Measurements from ENCODE around the gene KLC4.
"Not testable (repeated sequence)": the region's sequence is repeated elsewhere in the genome, so short reads cannot be mapped to it uniquely, and the experiment has no call there.

The KLC4 gene

DNA sequence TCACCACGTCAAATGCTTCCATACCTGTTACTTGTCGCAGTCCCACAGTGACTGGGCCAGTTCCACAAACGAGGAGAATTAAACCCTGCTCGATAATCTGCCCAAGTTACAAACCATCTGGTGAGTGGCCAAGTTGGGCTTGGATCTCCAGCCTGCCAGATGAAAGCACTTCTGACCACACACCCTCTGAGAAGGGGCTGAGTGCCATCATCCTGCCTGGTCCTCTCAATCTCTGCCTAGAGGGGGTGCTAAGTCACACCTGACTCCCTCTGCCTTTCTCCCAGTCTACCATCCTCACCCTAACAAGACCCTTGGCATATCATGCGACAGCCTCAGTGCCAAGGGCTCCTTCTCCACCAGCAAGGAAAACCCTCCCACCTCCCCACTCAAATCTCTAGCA lies 22.2 kb upstream of the KLC4 start:
- no peak for DNase-seq

DNA sequence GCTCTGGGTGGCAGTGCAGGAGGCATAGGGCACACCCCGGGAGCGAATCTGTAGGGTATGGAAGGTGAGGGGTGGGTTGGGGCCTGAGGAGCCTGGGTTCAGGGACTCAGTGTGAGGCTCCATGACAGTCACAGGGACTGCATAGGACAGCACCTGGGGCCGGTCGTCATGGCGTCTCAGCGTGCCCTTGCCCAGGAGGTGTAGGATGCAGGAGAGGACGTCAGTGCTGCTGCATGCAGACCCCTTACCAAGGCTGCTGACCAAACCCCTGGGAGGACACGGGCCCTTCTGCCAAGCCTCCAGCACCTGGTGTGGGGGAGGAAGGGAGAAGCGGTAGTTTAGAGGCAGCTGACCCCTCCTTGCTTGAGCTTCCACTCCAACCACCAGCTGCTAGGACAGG lies 21.7 kb upstream of the KLC4 start:
- DNase-seq: no peak

DNA sequence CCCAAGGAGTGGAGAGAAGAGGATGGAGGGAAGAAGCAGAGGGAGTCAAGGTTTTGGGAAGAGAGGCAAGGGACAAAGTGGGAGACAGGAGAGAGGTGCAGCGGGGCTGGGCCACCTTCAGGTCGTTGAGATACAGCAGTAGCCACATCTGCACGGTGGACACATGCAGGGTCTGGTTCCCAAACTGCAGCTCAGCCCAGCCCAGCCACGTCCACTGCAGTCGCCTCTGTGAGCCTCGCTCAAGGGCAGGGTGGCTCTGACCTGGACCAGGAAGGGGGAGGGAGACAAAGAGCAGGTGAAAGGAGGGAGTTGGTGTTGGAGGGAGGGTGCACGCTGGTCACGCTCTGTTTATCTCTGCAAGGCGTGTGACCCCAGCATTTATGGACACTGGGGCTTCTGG lies 20.7 kb upstream of the KLC4 start:
- DNase-seq: no peak

DNA sequence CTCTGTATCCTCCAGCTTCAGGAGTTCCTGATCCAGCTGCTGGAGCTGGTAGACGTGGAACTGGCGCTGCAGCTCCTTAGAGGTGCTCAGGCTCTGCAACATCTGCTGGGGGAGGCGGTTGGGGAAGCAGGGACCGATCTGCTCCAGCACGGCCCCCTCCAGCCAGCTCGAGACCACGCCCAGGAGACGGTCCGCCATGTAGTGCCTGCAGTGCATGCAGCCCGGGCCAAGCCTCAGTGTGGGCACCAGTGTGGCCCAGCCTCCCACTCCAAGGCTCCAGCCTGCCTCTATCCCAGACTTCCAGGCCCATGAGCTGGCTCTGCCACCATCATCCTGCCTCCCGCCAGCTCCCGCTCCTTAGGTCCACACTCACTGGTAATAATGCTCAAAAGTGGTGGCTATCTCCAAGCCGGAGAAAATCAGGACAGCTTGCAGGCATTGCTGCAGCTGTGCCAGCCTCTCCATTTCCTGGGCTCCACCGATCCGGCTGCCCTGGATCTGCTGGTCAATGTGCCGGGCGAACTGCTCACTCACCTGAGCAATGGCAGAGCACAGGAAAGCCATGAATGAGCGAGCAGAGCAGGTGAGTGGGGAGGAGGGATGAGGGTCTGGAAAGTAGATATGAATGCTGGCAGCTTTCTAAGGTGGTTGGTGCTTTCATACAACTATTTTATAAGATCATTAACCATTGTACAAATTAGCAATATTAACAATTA lies 18.7 kb upstream of the KLC4 start:
- no peak for DNase-seq

DNA sequence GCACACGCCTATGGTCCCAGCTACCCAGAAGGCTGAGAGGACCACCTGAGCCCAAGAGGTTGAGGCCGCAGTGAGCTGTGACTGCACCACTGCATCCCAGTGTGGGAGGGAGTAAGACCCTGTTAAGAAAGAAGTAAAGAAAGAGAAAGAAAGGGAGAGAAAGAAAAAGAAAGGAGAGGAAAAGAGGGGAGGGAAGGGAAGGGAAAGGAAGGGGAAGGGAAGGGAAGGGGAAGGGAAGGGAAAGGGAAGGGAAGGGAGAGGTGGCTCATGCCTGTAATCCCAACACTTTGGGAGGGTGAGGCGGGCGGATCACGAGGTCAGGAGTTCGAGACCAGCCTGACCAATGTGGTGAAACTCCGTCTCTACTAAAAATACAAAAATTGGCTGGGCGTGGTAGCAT lies 18.0 kb upstream of the KLC4 start:
- DNase-seq: not testable (repeated sequence)

DNA sequence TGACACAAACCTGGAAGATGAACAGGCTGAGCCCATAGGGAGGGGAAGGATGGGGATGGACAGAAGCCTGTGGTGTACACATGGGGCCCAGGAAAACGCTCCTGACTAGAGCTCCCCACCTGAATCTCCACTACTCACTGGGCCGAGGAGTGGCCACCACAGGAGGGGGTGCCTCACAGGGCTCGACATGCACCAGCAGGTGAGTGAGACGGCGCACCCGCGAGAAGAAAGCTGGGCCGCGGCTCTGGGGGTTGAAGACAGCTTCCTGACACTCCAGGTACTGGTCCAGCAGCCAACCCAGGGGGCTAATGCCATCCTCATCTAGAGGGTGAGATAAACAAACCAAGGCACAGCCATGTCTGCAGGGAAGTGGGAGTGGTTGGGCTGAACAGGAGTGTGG lies 16.1 kb upstream of the KLC4 start:
- no peak for DNase-seq

DNA sequence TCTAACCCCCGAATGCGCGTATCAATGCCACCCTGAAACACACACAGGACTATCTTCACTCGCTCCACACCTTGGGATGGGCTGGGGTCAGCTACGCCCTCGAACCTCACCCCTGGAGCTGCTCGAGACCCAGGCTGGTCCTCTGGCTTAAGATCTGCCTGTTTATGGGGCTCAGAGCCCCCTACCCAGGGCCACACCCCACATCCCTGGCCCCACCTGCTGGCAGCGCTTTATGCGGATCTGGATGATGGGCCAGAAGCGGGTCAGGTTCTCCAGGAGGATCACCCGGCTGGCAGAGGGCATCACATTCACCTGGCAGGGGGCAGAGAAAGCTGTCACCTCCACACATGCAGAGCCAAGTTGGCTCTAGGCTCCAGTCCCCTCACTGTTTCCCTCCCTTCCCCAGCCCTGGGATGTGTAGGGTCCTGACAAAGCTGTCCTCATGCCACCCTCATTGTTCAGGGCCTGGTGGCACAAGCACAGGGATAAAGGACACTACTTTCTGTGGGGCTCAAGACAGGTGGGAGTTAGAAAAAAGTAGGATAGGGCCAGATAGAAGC lies 14.0 kb upstream of the KLC4 start:
- no peak for DNase-seq

DNA sequence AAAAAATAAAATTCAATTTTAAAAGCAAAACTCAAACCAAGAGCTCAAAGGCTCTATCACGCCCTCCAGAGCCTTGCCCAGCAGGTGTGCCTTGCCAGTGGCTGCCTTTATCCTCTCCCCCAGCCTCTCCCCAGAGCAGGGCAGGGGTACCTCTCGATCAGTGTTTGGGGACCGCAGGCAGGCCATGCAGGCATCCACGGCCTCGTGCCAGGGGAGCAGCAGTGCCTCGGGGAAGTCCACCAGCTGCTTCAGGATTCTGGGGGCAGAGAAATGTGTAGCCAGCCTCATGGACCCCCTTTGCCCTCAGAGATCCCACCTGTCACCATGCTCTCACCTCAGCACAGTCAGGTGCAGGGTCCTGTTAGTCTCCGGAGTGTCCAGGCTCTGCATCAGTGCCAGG lies 11.4 kb upstream of the KLC4 start:
- no peak for DNase-seq

DNA sequence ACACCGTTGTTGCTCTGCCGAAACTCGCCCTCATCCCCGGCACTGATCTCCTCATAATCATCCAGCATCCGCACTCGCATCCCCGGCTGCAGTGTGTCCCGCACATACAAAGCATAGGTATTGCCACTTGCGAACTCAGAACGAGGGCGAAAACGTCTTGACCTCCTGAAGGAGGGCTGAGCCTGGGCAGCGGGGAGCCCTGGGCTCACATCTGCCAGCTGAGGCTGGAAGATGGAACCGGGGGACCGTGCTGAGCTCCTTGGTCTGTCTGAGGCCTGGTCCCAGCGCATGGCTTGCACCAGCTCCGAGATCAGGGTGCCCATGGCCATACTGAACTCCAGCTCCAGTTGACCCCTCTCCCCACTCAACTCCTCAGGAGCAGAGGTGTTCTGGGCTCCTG lies 8.4 kb upstream of the KLC4 start:
- DNase-seq: no peak

DNA sequence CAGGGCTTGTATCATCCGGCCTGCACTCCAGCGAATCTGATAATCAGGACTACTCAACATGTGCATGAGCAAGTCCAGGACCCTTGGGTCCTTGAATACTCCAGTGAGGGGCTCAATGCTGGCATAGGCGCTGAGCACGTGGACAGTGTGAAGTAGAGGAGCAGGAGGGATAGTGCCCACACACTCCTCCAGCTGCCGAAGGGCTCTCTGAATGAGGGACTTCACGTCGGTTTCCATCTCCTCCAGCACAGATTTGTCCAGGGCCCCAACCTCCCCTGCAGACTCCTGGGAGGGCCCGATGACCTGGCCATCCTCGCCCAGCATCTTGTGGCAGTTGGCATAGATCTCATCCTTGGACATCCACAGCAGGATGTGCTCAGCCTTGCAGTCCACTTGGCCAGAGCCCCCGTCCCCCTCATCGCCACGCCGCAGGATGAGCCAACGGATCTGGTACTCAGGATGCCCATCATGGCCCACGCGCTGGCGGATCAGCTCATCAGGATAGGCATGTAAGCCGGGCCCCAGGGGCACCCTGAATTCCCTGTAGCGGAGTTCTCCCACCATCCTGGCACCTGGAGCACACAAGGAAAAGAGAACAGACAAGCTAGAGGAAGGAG lies 7.1 kb upstream of the KLC4 start:
- DNase-seq: no peak

DNA sequence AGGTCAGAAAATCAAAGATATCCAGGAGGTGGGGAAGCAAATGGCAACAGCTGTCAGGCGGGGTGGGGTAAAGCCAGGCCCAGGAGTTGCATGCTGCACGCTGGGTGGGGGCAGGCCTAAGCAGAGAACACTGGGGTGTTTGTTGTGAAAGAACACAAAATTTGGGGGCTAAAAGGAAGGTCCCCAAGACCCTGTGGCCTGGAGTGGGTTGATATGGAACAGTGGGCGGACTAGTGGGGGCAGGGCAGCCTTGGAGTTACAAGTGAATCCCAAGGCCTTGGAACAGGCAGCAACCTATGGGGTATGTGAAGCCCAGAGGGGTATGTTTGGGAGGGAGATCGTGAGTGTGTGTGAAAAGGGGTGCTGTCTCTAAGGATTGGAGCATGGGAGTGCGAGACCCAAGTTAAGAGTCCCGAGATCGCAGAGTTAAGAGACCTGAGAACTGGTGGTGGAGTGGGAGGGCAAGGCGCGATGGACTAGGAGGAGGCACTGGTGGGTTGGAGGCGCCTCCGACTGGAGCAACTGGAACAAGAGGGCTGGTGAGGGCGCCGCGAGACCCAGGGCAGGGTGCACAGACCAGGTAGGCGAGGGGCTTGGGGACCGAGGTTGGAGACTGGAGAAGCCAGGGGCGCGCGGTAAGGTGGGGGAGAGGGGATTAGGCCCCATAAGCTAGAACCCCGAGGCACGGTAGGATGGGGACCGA lies 6.4 kb upstream of the KLC4 start:
- DNase-seq: peak; percentile 39

DNA sequence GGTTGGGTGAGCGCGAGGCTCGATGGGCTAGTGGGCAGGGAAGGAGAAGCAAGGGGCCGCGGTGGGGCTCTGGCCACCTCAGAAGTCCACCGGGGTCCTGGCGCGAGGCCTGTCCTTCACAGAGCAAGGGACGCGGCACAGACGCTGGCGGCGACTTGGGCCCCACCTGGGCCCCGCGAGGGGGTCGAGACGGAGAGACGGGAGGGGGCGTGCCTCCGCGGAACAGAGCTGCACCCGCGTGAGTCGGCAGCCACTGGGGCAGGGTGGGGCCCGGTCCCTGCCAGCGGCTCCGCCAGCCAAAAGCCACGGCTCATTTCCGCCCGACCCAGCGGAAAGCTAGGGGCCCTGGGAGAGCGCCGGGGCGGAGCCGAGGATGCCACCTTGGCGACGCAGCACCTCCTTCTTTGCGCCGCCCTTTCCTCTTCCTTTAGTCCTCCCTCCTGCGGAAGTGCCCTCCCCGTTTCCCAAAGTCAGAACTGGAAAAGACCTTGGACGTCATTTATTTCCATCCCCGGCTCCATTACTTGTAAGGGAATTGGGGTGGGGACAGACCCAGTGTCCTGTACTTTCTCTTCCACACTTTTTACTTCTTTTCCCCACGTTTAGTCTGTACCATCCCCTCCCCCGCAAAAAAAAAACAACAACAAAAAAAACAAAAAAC lies 5.8 kb upstream of the KLC4 start, which contains the start of gene CUL7:
Gene CUL7 (minus strand): TSS at position 307 of the 661 bp plus-strand sequence. CDS start 1,063 bp downstream, outside the sequence.
- peak; percentile 88 for DNase-seq

DNA sequence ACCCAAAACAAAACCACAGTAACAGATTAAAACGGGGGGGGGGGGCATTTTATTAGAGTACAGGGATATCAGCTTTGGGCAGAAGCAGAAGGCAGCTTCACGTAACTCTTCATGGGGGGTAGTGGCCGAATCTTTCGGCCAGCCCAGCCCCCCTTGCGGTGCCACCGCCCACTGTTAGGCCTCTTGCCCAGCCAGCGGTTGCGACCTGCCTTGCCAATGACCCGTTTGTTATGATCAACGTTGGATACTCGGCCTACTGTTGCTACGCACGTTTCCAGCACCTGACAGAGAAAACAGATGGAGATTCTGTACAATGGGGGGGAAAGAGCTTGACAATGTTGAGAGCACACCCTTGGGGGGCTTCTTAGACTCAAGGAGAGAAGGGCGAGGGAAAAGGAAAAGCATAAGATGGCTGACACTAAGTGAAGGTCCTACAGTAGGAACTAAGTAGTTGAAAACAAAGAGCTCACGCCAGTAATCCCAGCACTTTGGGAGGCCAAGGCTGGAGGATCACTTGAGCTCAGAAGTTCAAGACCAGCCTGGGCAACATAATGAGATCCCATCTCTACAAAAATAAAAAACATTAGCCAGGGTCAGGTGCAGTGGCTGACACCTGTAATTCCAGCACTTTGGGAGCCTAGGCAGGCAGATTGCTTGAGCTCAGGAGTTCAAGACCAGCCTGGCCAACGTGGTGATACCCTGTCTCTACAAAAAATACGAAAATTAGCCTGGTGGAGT lies 5.1 kb upstream of the KLC4 start:
- DNase-seq: no peak

DNA sequence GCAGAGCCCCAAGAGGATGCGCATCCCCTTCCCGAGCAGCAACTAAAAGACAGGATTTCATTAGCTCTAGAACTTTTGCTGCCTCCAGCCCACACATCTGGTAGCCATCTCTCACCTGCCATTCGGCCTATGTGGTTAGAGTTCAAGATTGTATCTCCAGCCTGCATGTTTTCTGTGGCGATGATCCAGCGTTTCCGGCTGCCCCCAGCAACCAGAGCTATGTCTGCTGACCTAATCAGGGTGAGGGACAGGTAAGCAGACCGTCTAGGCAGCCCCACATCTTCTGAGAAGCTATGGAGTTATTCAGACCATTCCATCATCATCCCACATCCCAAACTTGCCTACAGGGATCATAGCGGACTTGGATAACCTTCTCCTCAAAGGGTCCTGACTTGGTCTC lies 3.5 kb upstream of the KLC4 start:
- no peak for DNase-seq

DNA sequence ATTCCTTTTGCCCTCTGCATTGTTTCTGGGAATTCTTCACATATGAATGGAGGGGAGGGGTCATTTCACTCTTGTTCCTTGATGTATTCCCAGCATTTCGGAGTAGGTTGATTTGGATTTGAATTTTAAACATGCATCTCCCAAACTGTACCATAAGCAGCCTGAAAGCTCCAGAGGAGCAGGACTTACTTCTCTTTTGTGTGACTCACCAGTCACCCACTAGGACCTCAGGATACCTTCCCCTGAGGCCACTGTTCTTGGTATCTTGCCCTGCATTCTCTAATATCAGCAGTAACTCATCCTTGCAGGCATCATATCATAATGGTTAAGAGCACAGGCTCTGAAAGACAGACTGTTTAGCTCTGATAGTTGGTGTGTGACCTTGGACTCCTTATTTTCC lies 900 bp upstream of the KLC4 start:
- no peak for DNase-seq

DNA sequence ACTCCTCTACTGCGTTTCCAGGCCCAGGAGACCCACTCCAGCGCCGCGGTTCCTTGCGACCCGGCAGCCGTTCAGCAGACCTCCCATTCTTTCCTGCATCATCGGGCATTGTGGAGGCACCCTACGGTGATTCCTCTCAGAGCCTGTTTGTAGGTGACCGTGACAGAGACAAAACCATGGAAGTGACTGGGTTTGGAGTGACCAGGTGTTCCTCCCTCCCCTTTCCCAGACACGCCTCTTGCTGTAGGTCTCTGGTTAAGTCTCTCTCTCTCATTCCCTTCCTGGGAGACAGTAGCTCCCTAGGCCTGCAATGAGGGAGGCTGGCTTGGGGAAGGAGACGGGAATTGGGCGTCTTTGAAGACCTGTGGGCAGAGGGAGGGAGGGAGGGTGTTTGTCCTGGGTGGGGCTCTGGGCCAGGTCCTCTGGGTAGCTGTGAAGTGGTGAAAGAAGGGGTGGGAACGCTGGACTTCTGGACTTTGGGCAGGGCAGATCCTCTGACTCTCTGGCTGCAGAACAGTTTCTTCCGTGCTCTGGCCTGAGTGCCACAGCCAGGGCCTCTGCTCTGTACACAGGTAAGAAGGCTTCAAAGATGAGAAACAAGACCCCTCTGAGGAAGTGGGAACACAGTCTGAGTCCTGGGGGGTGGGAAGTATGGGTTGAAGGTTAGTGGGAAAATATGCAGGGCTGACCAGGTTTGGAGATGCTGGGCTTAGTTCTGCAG lies 763 bp downstream of the KLC4 start:
- no peak for DNase-seq

DNA sequence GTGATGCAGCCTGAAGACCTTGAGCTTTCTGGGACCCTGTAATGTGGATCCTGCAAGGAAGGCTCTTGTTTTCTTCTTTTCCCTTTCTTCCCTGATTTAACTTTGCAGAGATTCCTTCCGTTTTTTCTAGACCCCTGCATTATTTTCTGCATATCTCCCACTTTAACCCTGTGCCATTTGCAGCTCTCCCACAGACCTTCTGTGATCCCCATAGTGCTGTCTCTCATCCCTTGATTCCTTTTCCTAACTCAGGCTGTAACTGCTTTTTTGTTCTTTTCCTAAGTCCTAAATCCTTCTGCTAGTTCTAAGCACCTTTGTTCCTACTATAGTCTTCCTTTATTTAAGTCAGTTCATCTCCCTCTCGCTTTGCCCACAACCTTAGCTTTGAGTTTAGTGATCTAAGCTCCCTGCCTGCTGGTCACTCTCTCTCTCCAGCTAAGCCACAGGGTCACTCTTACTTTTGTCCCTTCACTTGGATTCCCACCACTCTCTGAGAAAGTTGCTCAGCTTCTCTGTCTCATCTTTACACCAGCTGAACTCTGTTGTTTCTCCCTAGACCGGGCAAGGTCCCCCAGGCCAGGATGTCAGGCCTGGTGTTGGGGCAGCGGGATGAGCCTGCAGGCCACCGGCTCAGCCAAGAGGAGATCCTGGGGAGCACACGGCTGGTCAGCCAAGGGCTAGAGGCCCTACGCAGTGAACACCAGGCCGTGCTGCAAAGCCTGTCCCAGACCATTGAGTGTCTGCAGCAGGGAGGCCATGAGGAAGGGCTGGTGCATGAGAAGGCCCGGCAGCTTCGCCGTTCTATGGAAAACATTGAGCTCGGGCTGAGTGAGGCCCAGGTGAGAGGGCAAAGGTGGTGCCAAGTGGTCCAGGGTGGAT lies 1.6 kb downstream of the KLC4 start:
- DNase-seq: no peak

DNA sequence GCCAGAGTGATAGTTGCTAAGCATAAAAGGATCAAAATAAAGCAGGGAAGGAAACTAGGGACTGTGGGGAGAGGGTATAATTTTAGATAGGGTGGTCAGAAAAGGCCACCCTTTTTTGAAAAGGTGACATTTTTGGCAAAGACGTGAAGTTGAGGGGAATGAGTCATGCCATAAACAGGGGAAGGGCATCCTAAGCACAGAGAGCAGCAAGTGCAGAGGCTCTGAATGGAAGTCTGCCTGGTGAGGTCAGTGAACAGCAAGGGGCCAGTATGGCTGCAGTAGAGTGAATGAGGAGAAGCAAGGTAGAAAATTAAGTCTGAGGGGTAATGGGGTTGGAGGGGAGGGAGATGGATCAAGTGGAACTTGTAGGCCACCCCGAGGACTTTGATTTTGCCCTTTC lies 2.4 kb downstream of the KLC4 start:
- DNase-seq: no peak

DNA sequence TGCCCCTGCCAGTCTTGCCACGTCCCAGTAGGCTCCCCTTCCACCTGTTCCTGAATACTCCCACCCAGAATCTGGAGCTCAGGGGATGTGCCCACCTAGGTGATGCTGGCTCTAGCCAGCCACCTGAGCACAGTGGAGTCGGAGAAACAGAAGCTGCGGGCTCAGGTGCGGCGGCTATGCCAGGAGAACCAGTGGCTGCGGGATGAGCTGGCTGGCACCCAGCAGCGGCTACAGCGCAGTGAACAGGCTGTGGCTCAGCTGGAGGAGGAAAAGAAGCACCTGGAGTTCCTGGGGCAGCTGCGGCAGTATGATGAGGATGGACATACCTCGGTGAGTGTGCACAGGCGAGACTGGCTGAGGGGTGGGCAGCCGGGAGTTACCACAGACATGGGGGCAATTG lies 3.4 kb downstream of the KLC4 start:
- no peak for DNase-seq

DNA sequence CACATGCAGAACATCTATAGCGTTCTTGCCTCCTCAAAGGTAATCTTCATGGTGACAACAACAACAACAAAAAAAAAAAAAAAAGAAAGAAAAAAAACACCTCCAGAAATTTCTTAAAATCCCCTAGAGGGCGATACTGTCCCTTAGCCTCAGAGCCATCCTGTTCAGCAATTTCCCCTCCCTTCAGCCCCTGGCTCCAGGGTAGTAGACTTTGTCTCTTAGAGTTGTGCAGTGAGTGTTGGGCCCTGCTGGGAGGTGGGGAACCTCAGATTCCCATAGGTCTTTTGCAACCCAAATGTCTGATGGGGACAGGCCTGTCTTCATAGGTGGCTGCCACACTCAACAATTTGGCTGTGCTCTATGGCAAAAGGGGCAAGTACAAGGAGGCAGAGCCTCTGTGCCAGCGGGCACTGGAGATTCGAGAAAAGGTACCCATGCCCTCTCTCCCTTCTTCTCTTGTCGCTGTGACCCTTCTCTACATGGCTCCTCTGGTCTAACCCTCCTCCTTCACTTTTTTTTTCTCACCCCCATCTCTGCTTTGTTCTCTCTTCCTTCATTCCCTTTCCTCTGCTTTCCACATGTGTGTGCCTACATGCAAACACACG lies 10.7 kb downstream of the KLC4 start:
- DNase-seq: no peak
